Measurements from ENCODE around the gene KRTAP4-11. TPM values are rescaled to one million over a fixed set of nuclear protein-coding genes. Genes with fewer than 3 reads are reported as not detected.
"Not testable (repeated sequence)": the region's sequence is repeated elsewhere in the genome, so short reads cannot be mapped to it uniquely, and the experiment has no call there.

KRTAP4-11 gene
- total and polyA plus RNA-seq, 7 experiments from 2014 or later: not detected

- Mint-ChIP-seq H3K27me3 (peaks cover 0 to 19% (median 0%) of the 10 kb centered on the region in 5 donors), H3K27ac (peak overlapping the region in 7 of 9 donors; percentile 76 to 95 (median 87)), H3K4me3 (peak overlapping the region in 8 of 10 donors; percentile 34 to 83 (median 64)), H3K4me1 (peaks cover 4 to 72% (median 55%) of the 10 kb centered on the region in 7 donors)
- not testable (repeated sequence) for H3K27me3 ChIP-seq (ENCODE audit: control insufficient read depth in 2 of 2, insufficient read depth in 2 of 2, low read length in 2 of 2); H3K9me3 ChIP-seq (ENCODE audit: control insufficient read depth in 2 of 3, low read length in 3 of 3); H3K9me3 Mint-ChIP-seq; H3K36me3 ChIP-seq (ENCODE audit: control insufficient read depth in 2 of 3, insufficient read depth in 3 of 3, low read length in 3 of 3); H3K36me3 Mint-ChIP-seq; H3K27ac ChIP-seq (ENCODE audit: low read depth, low read length); H3K4me3 ChIP-seq (ENCODE audit: low read length)
- intact Hi-C loops (cut with micrococcal nuclease): loop anchor here in 1 of 2 donors (1.0 to 5.0 kb wide), 3 partner anchors 188 to 547 kb away; no protein-coding TSS in a partner anchor
- peaks cover 18 to 27% of the 10 kb centered on the region in 2 donors for H3K4me1 ChIP-seq (ENCODE audit: control insufficient read depth in 2 of 2, insufficient read depth in 2 of 2, low read length in 2 of 2)
- DNase-seq (peak in 5 of 9 donors; percentile 38 to 63 (median 52)), ATAC-seq (peak; percentile 78)
- CTCF ChIA-PET: interaction anchor here (1.0 to 1.6 kb wide), 3 partner anchors 189 to 587 kb away, joined by 3 to 6 read pairs (median 3); partner anchors contain the start of gene KRTAP16-1
- POLR2A ChIA-PET: interaction anchor here (0.7 to 1.2 kb wide), 2 partner anchors 187 to 188 kb away, joined by 3 to 4 read pairs; no protein-coding TSS in a partner anchor
These were observed 1.8 kb upstream of the KRTAP4-11 start for GRCh38 chr17:41119696-41120690.

GRCh38 chr17:41118721-41119120 lies 548 bp upstream of the KRTAP4-11 start:
- CTCF ChIA-PET: no interaction called here
- Histone ChIP-seq H3K36me3 (ENCODE audit: control insufficient read depth in 2 of 3, insufficient read depth in 3 of 3, low read length in 3 of 3) (no peaks in the 10 kb centered on the region), H3K27me3 (ENCODE audit: control insufficient read depth in 2 of 2, insufficient read depth in 2 of 2, low read length in 2 of 2) (no peaks in the 10 kb centered on the region), H3K9me3 (ENCODE audit: control insufficient read depth in 2 of 3, low read length in 3 of 3) (no peaks in the 10 kb centered on the region), H3K4me1 (ENCODE audit: control insufficient read depth in 2 of 2, insufficient read depth in 2 of 2, low read length in 2 of 2) (peaks cover 5 to 17% of the 10 kb centered on the region in 2 donors), H3K4me3 (ENCODE audit: low read length) (no peak overlapping the region), H3K27ac (ENCODE audit: low read depth, low read length) (no peak overlapping the region)
- no peak overlapping the region for H3K4me3 Mint-ChIP-seq
- peaks cover 0 to 4% (median 0%) of the 10 kb centered on the region in 5 donors for H3K36me3 Mint-ChIP-seq
- H3K27ac Mint-ChIP-seq: peak overlapping the region in 3 of 9 donors; percentile 12 to 53 (median 43)
- DNase-seq (no peak), ATAC-seq (no peak)
- peaks cover 0 to 8% (median 0%) of the 10 kb centered on the region in 11 donors for H3K9me3 Mint-ChIP-seq
- peaks cover 4 to 60% (median 45%) of the 10 kb centered on the region in 7 donors for H3K4me1 Mint-ChIP-seq
- intact Hi-C loops (cut with micrococcal nuclease): no loop called here
- POLR2A ChIA-PET: interaction anchor here (0.6 kb wide), 1 partner anchor 8 kb away, joined by 4 read pairs; no protein-coding TSS in a partner anchor
- peaks cover 0 to 19% (median 0%) of the 10 kb centered on the region in 5 donors for H3K27me3 Mint-ChIP-seq

- intact Hi-C loops (cut with micrococcal nuclease): no loop called here
- Mint-ChIP-seq H3K27me3 (peaks cover 0 to 15% (median 0%) of the 10 kb centered on the region in 5 donors), H3K9me3 (peaks cover 0 to 17% (median 1%) of the 10 kb centered on the region in 11 donors), H3K36me3 (peaks cover 0 to 6% (median 2%) of the 10 kb centered on the region in 5 donors), H3K4me1 (peaks cover 4 to 40% (median 29%) of the 10 kb centered on the region in 7 donors), H3K4me3 (no peak overlapping the region), H3K27ac (no peak overlapping the region)
- Histone ChIP-seq H3K36me3 (ENCODE audit: control insufficient read depth in 2 of 3, insufficient read depth in 3 of 3, low read length in 3 of 3) (no peaks in the 10 kb centered on the region), H3K4me3 (ENCODE audit: low read length) (no peak overlapping the region), H3K27me3 (ENCODE audit: control insufficient read depth in 2 of 2, insufficient read depth in 2 of 2, low read length in 2 of 2) (no peaks in the 10 kb centered on the region), H3K27ac (ENCODE audit: low read depth, low read length) (no peak overlapping the region), H3K4me1 (ENCODE audit: control insufficient read depth in 2 of 2, insufficient read depth in 2 of 2, low read length in 2 of 2) (peaks cover 5 to 7% of the 10 kb centered on the region in 2 donors), H3K9me3 (ENCODE audit: control insufficient read depth in 2 of 3, low read length in 3 of 3) (no peaks in the 10 kb centered on the region)
- ATAC-seq (peak; percentile 36), DNase-seq (no peak)
- ChIA-PET POLR2A (no interaction called here), CTCF (no interaction called here)
These were observed 1.9 kb downstream of the KRTAP4-11 start for GRCh38 chr17:41116297-41116696.

GRCh38 chr17:41111151-41111885 lies 6.9 kb downstream of the KRTAP4-11 start:
- H3K27me3 ChIP-seq (ENCODE audit: control insufficient read depth in 2 of 2, insufficient read depth in 2 of 2, low read length in 2 of 2): no peaks in the 10 kb centered on the region
- peaks cover 0 to 11% (median 3%) of the 10 kb centered on the region in 5 donors for H3K27me3 Mint-ChIP-seq
- H3K4me1 ChIP-seq (ENCODE audit: control insufficient read depth in 2 of 2, insufficient read depth in 2 of 2, low read length in 2 of 2): peaks cover 0 to 7% of the 10 kb centered on the region in 2 donors
- no peak overlapping the region for H3K27ac ChIP-seq (ENCODE audit: low read depth, low read length)
- peaks cover 0 to 11% (median 5%) of the 10 kb centered on the region in 5 donors for H3K36me3 Mint-ChIP-seq
- H3K4me3 Mint-ChIP-seq: no peak overlapping the region
- H3K9me3 Mint-ChIP-seq: peaks cover 0 to 22% (median 4%) of the 10 kb centered on the region in 11 donors
- H3K27ac Mint-ChIP-seq: no peak overlapping the region
- H3K4me1 Mint-ChIP-seq: peaks cover 0 to 22% (median 12%) of the 10 kb centered on the region in 7 donors
- no peak overlapping the region for H3K4me3 ChIP-seq (ENCODE audit: low read length)
- no peak for ATAC-seq
- intact Hi-C loops (cut with micrococcal nuclease): no loop called here
- no peak for DNase-seq
- ChIA-PET POLR2A (interaction anchor here (0.6 kb wide), 1 partner anchor 1496 kb away, joined by 3 read pairs; no protein-coding TSS in a partner anchor), CTCF (no interaction called here)
- H3K36me3 ChIP-seq (ENCODE audit: control insufficient read depth in 2 of 3, insufficient read depth in 3 of 3, low read length in 3 of 3): no peaks in the 10 kb centered on the region
- H3K9me3 ChIP-seq (ENCODE audit: control insufficient read depth in 2 of 3, low read length in 3 of 3): no peaks in the 10 kb centered on the region

- H3K4me3 Mint-ChIP-seq: peak overlapping the region in 3 of 10 donors; percentile 33 to 42 (median 39)
- H3K27ac Mint-ChIP-seq: peak overlapping the region in 1 of 9 donors; percentile 23
- ChIA-PET POLR2A (interaction anchor here (0.7 kb wide), 1 partner anchor 42 kb away, joined by 4 read pairs; no protein-coding TSS in a partner anchor), CTCF (interaction anchor here (0.9 kb wide), 1 partner anchor 214 kb away, joined by 3 read pairs; no protein-coding TSS in a partner anchor)
- peaks cover 0 to 21% (median 12%) of the 10 kb centered on the region in 7 donors for H3K4me1 Mint-ChIP-seq
- H3K4me1 ChIP-seq (ENCODE audit: control insufficient read depth in 2 of 2, insufficient read depth in 2 of 2, low read length in 2 of 2); H3K4me3 ChIP-seq (ENCODE audit: low read length); ATAC-seq; H3K27me3 ChIP-seq (ENCODE audit: control insufficient read depth in 2 of 2, insufficient read depth in 2 of 2, low read length in 2 of 2); H3K9me3 ChIP-seq (ENCODE audit: control insufficient read depth in 2 of 3, low read length in 3 of 3); H3K27ac ChIP-seq (ENCODE audit: low read depth, low read length); intact Hi-C loops (cut with micrococcal nuclease); H3K36me3 ChIP-seq (ENCODE audit: control insufficient read depth in 2 of 3, insufficient read depth in 3 of 3, low read length in 3 of 3); DNase-seq: not testable (repeated sequence)
- H3K27me3 Mint-ChIP-seq: peaks cover 0 to 12% (median 6%) of the 10 kb centered on the region in 5 donors
- H3K9me3 Mint-ChIP-seq: peaks cover 0 to 22% (median 4%) of the 10 kb centered on the region in 11 donors
- H3K36me3 Mint-ChIP-seq: peaks cover 0 to 11% (median 5%) of the 10 kb centered on the region in 5 donors
These were observed 9.3 kb downstream of the KRTAP4-11 start for GRCh38 chr17:41108728-41109386.

Measured in naive thymus-derived CD4-positive, alpha-beta T cell (primary cell).